ENCODE results near the gene GJA3.

The GJA3 gene

GRCh38 chr13:20106742-20107141 lies 54.1 kb downstream of the GJA3 start:
- no peak for DNase-seq (ENCODE audit: low read depth, low spot score)
- H3K4me3 ChIP-seq (ENCODE audit: low read length): no peak overlapping the region

GRCh38 chr13:20105161-20105689 lies 55.6 kb downstream of the GJA3 start:
- DNase-seq (ENCODE audit: low read depth, low spot score): no peak

GRCh38 chr13:20102525-20103180 lies 58.2 kb downstream of the GJA3 start:
- H3K4me3 ChIP-seq (ENCODE audit: low read length): peak overlapping the region; percentile 3; the same call in 1 of the 2 replicates
- DNase-seq (ENCODE audit: low read depth, low spot score): peak; percentile 66

More at GRCh38 chr13:20105161-20105689, 55.6 kb downstream of the GJA3 start:
- no peak overlapping the region for H3K4me3 ChIP-seq (ENCODE audit: low read length)

GRCh38 chr13:20101467-20102316 lies 59.2 kb downstream of the GJA3 start:
- peak overlapping the region; percentile 40 for H3K4me3 ChIP-seq (ENCODE audit: low read length)
- peak; percentile 67 for DNase-seq (ENCODE audit: low read depth, low spot score)

- no peak for DNase-seq (ENCODE audit: low read depth, low spot score)
- no peak overlapping the region for H3K4me3 ChIP-seq (ENCODE audit: low read length)
These were observed 61.5 kb downstream of the GJA3 start for GRCh38 chr13:20099319-20099718.

GRCh38 chr13:20093951-20094350 lies 66.9 kb downstream of the GJA3 start:
- DNase-seq (ENCODE audit: low read depth, low spot score): no peak
- no peak overlapping the region for H3K4me3 ChIP-seq (ENCODE audit: low read length)

- no peak overlapping the region for H3K4me3 ChIP-seq (ENCODE audit: low read length)
- no peak for DNase-seq (ENCODE audit: low read depth, low spot score)
These were observed 70.5 kb downstream of the GJA3 start for GRCh38 chr13:20090349-20090748.

Measured in Jurkat, Clone E6-1 (cell line).